ENCODE results near the gene ITGAL. TPM values are rescaled to one million over a fixed set of nuclear protein-coding genes. Genes with fewer than 3 reads are reported as not detected.

Gene ITGAL
- total and polyA plus RNA-seq, 2 of the 13 experiments (the other 11 are each of a cell fraction or from before 2014, with no cell fraction given), result 0.86 to 1.2 TPM

DNA sequence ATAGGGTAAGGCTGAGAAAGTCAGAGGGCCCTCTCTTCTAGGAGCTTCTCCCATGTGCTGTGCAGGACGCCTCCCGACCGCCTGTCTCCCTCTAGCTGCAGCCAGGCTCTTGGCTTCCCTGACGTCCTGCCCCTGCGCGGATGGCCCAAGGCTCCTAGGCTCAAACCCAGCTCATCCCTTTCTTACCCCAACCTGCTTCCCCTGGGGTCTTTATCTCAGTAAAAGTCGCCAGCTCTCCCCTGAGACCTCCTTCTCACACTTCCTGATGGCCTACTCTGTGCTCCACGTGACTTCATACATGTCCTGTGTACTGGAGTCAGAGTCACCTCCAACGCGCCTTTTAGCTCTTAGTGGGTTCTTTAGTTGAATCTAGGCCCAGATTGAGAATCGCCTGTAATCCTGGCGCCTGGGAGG lies 63.2 kb downstream of the ITGAL start (continued):
- TF ChIP-seq, protein P1, sequence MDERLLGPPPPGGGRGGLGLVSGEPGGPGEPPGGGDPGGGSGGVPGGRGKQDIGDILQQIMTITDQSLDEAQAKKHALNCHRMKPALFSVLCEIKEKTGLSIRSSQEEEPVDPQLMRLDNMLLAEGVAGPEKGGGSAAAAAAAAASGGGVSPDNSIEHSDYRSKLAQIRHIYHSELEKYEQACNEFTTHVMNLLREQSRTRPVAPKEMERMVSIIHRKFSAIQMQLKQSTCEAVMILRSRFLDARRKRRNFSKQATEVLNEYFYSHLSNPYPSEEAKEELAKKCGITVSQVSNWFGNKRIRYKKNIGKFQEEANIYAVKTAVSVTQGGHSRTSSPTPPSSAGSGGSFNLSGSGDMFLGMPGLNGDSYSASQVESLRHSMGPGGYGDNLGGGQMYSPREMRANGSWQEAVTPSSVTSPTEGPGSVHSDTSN (CRISPR knock-in tag; IDR thresholded peaks at IDR 0.05), result no peak
- TF ChIP-seq BORCS8-MEF2B (CRISPR knock-in tag; IDR thresholded peaks at IDR 0.05) (peak; percentile 49; the same call in 1 of the 2 replicates), FOSL2 (CRISPR knock-in tag; IDR thresholded peaks at IDR 0.05) (peak; percentile 57; the same call in 1 of the 2 replicates), LBX2 (CRISPR knock-in tag; IDR thresholded peaks at IDR 0.05; ENCODE audit: borderline replicate concordance) (peak; percentile 84; the same call in 1 of the 2 replicates), THAP9 (CRISPR knock-in tag; IDR thresholded peaks at IDR 0.05; ENCODE audit: borderline replicate concordance) (no peak; the same call in 1 of the 2 replicates), ELF3 (CRISPR knock-in tag; IDR thresholded peaks at IDR 0.05) (peak; percentile 71), ZFY (CRISPR knock-in tag; IDR thresholded peaks at IDR 0.05) (peak; percentile 73), MBD4 (IDR thresholded peaks at IDR 0.05; ENCODE audit: borderline replicate concordance, low read length) (no peak), HNF1A (IDR thresholded peaks at IDR 0.05; ENCODE audit: low read depth) (no peak), HNF1A (CRISPR knock-in tag; IDR thresholded peaks at IDR 0.05; ENCODE audit: borderline replicate concordance) (0 out of 2 replicates have a peak, but pooled peaks have one; percentile 40), ZNF121 (CRISPR knock-in tag; IDR thresholded peaks at IDR 0.05) (peak; percentile 49; the same call in 1 of the 2 replicates), ZNF580 (CRISPR knock-in tag; IDR thresholded peaks at IDR 0.05; ENCODE audit: borderline replicate concordance, low read depth) (0 out of 2 replicates have a peak, but pooled peaks have one; percentile 58), ARNTL (CRISPR knock-in tag; IDR thresholded peaks at IDR 0.05) (peak; percentile 61; the same call in 1 of the 2 replicates)
- TF ChIP-seq, protein P2, sequence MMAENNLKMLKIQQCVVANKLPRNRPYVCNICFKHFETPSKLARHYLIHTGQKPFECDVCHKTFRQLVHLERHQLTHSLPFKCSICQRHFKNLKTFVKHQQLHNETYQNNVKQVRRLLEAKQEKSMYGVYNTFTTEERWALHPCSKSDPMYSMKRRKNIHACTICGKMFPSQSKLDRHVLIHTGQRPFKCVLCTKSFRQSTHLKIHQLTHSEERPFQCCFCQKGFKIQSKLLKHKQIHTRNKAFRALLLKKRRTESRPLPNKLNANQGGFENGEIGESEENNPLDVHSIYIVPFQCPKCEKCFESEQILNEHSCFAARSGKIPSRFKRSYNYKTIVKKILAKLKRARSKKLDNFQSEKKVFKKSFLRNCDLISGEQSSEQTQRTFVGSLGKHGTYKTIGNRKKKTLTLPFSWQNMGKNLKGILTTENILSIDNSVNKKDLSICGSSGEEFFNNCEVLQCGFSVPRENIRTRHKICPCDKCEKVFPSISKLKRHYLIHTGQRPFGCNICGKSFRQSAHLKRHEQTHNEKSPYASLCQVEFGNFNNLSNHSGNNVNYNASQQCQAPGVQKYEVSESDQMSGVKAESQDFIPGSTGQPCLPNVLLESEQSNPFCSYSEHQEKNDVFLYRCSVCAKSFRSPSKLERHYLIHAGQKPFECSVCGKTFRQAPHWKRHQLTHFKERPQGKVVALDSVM (CRISPR knock-in tag; IDR thresholded peaks at IDR 0.05), result peak; percentile 30; the same call in 1 of the 2 replicates
- TF ChIP-seq, protein P3, sequence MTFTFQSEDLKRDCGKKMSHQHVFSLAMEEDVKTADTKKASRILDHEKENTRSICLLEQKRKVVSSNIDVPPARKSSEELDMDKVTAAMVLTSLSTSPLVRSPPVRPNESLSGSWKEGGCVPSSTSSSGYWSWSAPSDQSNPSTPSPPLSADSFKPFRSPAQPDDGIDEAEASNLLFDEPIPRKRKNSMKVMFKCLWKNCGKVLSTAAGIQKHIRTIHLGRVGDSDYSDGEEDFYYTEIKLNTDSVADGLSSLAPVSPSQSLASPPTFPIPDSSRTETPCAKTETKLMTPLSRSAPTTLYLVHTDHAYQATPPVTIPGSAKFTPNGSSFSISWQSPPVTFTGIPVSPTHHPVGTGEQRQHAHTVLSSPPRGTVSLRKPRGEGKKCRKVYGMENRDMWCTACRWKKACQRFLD (CRISPR knock-in tag; IDR thresholded peaks at IDR 0.05; ENCODE audit: borderline replicate concordance), result 0 out of 2 replicates have a peak, but pooled peaks have one; percentile 69
